Endothelial cell (in vitro differentiated cells): ENCODE measurements around the gene PCAT6. TPM values are rescaled to one million over a fixed set of nuclear protein-coding genes. Genes with fewer than 3 reads are reported as not detected.

ENCODE experiments used
- DNase-seq: peaks from one replicate; pipeline ENCODE4 v3.0.0; 2021; ENCODE audit warnings: low spot score
- H3K27ac Mint-ChIP-seq: one replicate; pipeline ENCODE4 v1.8.0; 2021; ENCODE audit warnings: mixed read lengths, inconsistent platforms; ENCODE audit not compliant: unreplicated experiment
- H3K27me3 Mint-ChIP-seq: one replicate; pipeline ENCODE4 v1.8.0; 2021; ENCODE audit warnings: mild to moderate bottlenecking, moderate library complexity, mixed read lengths, inconsistent platforms; ENCODE audit not compliant: unreplicated experiment
- H3K36me3 Mint-ChIP-seq: one replicate; pipeline ENCODE4 v1.8.0; 2021; ENCODE audit warnings: mild to moderate bottlenecking, low read depth, mixed read lengths, inconsistent platforms; ENCODE audit not compliant: unreplicated experiment
- H3K4me1 Mint-ChIP-seq: one replicate; pipeline ENCODE4 v1.8.0; 2021; ENCODE audit warnings: mild to moderate bottlenecking, mixed read lengths, inconsistent platforms; ENCODE audit not compliant: unreplicated experiment
- H3K4me3 Mint-ChIP-seq: one replicate; pipeline ENCODE4 v1.8.0; 2021; ENCODE audit warnings: mild to moderate bottlenecking, mixed read lengths, inconsistent platforms; ENCODE audit not compliant: unreplicated experiment
- H3K9me3 Mint-ChIP-seq: one replicate; pipeline ENCODE4 v1.8.0; 2021; ENCODE audit warnings: mixed read lengths, inconsistent platforms; ENCODE audit not compliant: unreplicated experiment
- CTCF ChIP-seq: fragments of 200-600 bp; sonication (generic); IDR thresholded peaks from one replicate; pipeline ENCODE4 v1.5.0; 2021; ENCODE audit warnings: antibody characterized with exemption; ENCODE audit not compliant: unreplicated experiment
- total RNA-seq: library from RNA; stranded (reverse); fragmentation: NEBNext Ultra II Directional; extraction: Animal tissue kit (Norgen Biotek cat#: 25700); gene quantifications from one replicate; pipeline ENCODE4 v1.2.1, GENCODE V29; 2021; ENCODE audit not compliant: unreplicated experiment

PCAT6 gene
- total RNA-seq, 1 donor from 2014 or later = 2.0 TPM

DNA sequence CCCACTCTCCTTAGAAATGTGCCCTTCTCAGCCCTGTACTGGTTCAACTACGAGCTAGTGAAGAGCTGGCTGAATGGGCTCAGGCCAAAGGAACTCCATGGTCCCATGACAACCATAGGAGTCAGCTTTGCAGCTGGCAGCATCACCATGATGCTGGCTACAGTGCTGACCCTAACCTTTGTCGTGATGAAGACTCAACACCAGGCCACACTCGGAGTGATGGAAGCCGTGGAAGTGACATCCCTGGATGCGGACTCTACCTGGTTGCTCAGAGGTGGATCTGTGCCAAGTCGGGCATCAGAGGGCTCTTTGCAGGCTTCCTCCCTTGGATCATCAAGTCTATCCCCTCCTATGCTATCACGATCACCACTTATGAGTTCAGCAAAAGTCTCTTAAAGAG is 14.1 kb upstream of the PCAT6 start:
- Mint-ChIP-seq H3K27ac (no peak overlapping the region), H3K4me1 (peaks cover 23% of the 10 kb centered on the region), H3K9me3 (no peaks in the 10 kb centered on the region), H3K27me3 (no peaks in the 10 kb centered on the region), H3K4me3 (no peak overlapping the region), H3K36me3 (no peaks in the 10 kb centered on the region)
- TF ChIP-seq CTCF = no peak
- DNase-seq = no peak

GRCh38 chr1:202798260-202798659 is 12.5 kb upstream of the PCAT6 start:
- Mint-ChIP-seq H3K4me3 (no peak overlapping the region), H3K27me3 (no peaks in the 10 kb centered on the region), H3K27ac (no peak overlapping the region), H3K9me3 (no peaks in the 10 kb centered on the region), H3K36me3 (no peaks in the 10 kb centered on the region), H3K4me1 (peaks cover 20% of the 10 kb centered on the region)
- TF ChIP-seq CTCF = no peak
- no peak for DNase-seq

DNA sequence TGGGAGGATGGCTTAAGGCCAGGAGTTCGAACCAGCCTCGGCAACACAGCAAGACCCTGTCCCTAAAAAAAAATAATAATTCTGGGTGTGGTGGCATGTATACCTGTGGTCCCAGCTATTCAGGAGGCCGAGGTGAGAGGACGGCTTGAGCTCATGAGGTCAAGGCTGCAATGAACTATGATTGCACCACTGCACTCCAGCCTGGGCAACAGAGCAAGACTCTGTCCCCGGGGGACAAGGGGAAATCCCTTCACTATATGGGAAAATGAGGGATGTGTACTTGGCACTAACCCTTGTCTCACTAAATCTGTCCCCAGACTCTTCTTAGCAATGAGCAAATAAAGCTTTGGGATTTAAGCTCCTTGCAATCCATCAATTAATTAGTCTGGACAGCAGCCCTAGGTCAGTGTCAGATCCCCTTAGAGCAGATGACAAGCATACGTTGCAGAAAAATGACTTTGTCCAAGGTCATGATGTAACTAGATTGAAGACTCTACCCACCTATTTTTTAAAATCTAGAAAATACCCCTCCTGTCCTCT is 11.9 kb upstream of the PCAT6 start:
- Mint-ChIP-seq H3K9me3 (no peaks in the 10 kb centered on the region), H3K36me3 (no peaks in the 10 kb centered on the region), H3K4me1 (peaks cover 18% of the 10 kb centered on the region), H3K4me3 (no peak overlapping the region), H3K27me3 (no peaks in the 10 kb centered on the region), H3K27ac (no peak overlapping the region)
- TF ChIP-seq CTCF = no peak
- DNase-seq = no peak

- H3K27me3 Mint-ChIP-seq = no peaks in the 10 kb centered on the region
- peak overlapping the region; percentile 52 for H3K27ac Mint-ChIP-seq
- H3K4me1 Mint-ChIP-seq = peaks cover 18% of the 10 kb centered on the region
- TF ChIP-seq CTCF = no peak
- no peak for DNase-seq
- no peaks in the 10 kb centered on the region for H3K9me3 Mint-ChIP-seq
- no peaks in the 10 kb centered on the region for H3K36me3 Mint-ChIP-seq
- peak overlapping the region; percentile 42 for H3K4me3 Mint-ChIP-seq
Observed at GRCh38 chr1:202800742-202801141, 10.0 kb upstream of the PCAT6 start.

DNA sequence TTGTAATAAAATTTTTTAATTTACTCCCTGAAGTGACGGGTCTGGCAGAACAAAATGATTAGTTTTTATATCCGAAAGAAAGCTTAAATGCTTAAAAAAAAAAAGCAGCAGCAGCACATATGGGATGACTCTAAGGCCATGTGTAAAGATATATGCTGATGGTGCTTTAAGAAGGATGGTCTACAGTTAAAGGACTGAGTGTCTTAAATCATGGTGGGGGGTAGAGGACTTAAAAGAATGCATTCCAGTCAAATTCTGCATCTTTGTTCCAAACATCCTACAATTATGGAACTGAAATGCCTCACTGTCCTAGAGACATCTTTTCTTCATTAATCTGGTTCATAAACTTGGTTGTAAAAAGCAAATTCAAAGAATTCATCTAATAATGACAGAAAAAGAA is 9.6 kb upstream of the PCAT6 start:
- TF ChIP-seq CTCF = no peak
- Mint-ChIP-seq H3K27me3 (peaks cover 1% of the 10 kb centered on the region), H3K4me3 (peak overlapping the region; percentile 42), H3K9me3 (no peaks in the 10 kb centered on the region), H3K36me3 (peaks cover under 1% of the 10 kb centered on the region), H3K4me1 (peaks cover 19% of the 10 kb centered on the region), H3K27ac (no peak overlapping the region)
- no peak for DNase-seq
